GM18858 (cell line): ENCODE data around the gene FIG4.
A peak's percentile ranks its signal among the peaks of the same experiment; 100 is the strongest.

Source experiments
- ATAC-seq: cut with Tn5 transposase; IDR thresholded peaks from one replicate; pipeline ENCODE4 v1.9.1; 2021; ENCODE audit not compliant: unreplicated experiment

Gene FIG4

GRCh38 chr6:109759098-109759955 lies 68.2 kb downstream of the FIG4 start:
- ATAC-seq: no peak

GRCh38 chr6:109760208-109760607 lies 69.1 kb downstream of the FIG4 start:
- no peak for ATAC-seq

DNA sequence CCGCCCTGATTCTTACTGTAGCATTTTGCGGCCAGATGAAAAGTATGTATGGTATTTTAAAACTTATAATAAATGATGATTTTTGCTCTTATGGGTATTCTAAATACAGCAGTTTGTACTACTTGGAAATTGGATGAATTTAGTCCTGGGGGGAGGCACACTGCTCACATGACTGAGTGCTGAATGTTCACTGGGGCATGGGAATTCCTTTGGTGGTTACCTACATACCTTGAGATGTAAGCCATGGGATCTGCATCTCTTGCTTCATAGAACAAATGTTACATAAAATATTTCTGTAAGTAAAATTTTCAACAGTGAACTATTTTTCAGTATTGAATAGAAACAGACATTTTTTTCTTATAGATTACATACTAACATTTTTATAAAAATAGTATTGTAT lies 71.1 kb downstream of the FIG4 start:
- no peak for ATAC-seq

GRCh38 chr6:109762769-109763441 lies 71.8 kb downstream of the FIG4 start:
- no peak for ATAC-seq

DNA sequence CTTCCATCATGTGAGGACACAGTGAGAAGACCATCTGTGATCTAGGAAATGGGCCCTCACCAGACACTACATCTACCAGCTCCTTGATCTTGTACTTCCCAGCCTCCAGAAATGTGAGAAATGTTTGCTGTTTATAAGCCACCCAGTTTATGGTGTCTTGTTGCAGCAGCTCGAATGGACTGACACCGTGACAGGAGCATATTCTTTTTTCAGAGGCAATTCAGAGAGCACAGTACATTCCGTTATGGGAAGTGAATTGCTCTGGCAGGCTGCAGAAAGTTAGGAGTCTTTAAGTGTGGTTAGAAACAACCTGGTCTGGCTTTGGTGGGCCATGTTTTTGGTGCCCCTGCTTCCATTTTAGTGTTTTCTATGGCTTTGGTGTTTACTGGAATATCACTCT lies 75.1 kb downstream of the FIG4 start:
- ATAC-seq: no peak

GRCh38 chr6:109767961-109768360 lies 76.9 kb downstream of the FIG4 start:
- ATAC-seq: no peak

- no peak for ATAC-seq
Measured at GRCh38 chr6:109768485-109768884, 77.4 kb downstream of the FIG4 start.

DNA sequence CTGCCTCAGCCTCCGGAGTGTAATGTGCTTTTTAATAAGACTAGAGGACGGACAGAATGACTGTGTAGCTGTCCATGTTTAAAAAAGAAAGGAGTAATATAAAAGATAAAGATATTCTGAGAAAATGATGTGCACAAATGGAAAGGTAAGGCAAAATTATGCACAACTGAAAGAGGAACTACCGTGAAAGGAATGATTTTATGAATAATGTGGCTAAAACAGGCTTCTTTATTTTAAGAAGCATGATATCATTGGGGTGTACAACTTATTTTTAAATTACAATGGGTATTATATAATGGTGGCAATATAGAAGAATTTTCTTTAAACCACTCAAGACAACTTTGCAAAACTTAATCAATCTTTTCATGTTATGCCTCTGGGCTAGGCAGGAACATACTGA lies 78.1 kb downstream of the FIG4 start:
- no peak for ATAC-seq

DNA sequence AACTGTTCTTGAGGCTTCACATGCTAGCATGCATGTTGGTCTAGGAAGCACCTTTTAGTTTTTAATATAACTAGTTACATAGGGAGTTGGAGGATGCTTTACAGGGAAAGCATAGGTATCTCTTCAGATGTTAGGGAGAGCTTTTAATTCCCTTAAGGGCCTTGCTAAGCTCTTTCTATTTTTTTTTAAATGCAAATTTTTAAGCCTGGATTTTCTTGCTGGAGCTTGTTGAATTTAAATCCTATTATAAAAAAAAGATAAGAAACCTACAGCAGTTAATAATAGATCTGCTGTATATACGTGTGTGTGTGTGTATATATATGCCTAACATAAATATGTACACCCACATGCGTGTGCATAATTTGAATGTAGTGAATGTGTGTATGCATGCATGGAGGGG lies 79.0 kb downstream of the FIG4 start:
- ATAC-seq: no peak

DNA sequence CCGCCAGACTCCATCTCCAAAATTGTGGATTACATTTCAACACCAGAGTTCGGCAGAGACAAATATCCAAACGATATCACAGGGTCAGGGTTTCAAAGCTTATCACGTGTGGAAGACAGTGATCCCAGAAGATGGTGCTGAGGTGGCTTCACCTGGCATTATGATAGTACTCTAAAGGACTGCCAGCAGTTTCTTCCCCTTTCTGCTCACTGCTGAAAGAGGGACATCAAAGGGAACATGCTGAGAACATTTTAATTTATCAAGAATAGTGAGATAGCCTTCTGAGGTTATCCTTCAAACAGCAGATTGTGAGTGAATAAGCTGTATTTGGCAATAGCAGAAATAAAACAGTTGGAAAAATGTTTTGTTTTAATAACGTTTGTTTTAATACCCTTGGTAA lies 79.7 kb downstream of the FIG4 start:
- no peak for ATAC-seq

DNA sequence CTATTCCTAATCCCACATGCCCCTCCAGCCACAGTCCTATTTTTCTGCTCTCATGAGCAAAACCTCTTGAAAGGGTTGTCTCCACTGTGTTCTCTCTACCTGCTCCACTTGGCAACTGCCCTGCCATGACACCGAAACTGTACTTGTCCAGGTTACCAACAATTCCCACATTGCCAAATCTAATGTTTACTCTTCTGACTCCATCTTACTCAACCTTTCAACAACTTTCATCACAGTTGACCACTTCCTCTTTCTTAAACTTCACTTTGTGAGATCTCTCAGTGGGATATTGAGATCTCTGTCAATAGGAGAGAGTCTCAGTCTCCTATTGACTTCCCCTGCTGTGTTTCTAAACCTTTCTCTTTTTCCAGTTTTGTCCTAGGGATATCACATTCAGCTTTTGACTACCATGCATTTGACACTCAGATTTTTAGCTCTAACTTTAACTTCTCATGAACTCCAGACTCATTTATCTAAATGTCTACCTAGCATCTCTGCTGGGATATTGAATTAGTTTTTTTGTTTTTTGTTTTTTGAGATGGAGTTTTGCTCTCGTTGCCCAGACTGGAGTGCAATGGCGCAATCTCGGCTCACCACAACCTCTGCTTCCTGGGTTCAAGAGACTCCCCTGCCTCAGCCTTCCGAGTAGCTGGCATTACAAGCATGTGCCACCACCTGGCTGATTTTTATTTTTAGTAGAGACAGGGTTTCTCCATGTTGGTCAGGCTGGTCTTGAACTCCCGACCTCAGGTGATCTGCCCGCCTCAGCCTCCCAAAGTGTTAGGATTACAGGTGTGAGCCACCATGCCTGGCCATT lies 81.1 kb downstream of the FIG4 start:
- ATAC-seq: peak; percentile 49

DNA sequence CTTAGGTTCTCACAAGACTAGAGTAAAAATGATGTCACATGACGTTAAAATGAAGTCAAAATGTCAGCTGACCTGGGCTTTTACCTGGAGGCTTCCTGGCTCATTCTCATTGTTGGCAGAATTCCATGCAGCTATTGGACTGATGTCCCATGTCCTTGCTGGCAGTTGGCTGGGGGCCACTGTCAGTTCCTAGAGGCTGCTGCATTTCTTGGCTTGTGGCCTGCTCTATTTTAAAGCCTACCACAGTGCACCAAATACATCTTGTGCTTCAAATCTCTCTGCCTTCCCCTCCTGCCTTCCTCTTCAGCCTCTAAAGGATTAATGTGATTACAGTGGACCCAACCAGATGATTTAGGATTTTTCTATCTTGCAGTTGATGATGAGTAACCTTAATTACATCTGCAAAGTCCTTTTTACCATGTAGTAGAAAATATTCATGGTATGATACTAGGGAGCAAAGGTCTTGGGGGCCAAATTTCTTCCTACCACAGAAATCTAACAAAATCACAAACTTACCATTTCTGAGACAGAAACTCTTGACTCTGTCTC lies 81.9 kb downstream of the FIG4 start:
- ATAC-seq: no peak

- ATAC-seq: no peak
Measured at GRCh38 chr6:109781001-109781400, 89.9 kb downstream of the FIG4 start.

GRCh38 chr6:109782491-109782999 lies 91.4 kb downstream of the FIG4 start:
- no peak for ATAC-seq

DNA sequence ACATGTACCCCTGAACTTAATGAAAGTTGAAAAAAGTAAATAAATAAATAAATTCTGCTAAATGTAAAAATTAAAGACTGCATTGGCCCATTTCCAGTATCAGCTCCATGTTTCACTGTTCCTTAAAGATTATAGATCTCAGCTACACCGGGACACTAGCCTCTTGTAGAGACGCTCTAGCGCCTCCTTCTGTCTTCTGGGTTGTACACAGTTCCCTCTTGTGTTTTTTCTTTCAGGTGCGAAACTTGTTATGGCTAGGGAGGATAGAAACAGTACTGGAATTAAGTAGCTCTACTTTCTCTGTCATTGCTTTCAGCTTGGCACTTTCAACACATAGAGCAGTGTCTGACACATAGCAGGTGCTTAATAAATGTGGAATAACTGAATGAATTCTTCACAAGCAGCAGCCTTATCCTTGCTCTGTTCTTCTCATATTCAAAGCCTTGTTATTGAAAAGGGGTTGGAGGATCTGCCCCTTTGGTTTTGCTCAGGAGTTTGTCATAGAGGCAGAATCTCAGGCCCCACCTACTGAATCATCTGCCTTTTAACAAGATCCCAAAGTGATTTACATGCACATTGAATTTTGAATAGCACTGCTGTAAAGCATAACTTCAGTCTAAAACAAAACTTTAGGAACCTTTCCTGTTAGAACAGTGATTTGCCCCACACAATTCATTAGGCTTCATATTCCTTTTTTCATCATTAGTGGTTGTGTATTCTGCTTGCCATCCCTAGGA lies 92.3 kb downstream of the FIG4 start:
- no peak for ATAC-seq

GRCh38 chr6:109787312-109787711 lies 96.2 kb downstream of the FIG4 start:
- ATAC-seq: no peak

DNA sequence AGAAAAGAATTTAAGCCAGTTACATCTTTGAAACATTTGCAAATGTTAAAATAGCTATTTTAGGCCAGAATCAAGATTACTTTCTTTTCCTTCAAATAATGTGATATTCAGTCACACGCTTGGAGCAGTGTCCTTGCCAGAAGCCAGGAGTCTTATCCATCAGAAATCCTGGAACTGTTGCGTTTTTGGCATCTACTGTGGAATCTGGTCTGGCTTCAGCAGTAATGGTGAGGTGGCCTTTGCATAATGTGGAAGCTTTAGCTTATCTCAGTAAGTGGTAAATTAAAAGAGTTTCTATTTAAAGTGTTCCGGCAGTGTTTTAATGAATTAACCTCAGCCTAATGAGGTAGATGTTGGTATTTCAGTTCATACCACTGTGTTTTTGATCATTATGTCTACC lies 97.6 kb downstream of the FIG4 start:
- no peak for ATAC-seq

DNA sequence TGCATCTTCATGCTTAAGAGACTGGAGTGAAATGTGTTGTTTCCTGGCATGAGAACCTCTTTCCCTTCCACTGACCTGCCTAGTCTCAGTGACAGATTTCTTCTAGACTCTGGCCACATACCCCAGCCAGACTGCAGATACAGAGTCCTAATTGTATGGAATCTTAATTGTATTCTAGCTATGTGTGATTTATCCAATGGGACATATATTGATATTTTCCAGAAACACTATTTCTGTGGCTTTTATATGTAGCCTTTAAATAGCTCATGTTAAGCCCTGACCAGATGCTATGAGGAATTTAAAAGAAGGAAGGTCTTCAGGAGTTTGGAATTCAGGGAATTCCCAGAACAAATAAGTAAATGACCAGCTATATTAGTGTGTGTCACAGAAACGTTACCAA lies 99.0 kb downstream of the FIG4 start:
- no peak for ATAC-seq

- ATAC-seq: no peak
Measured at GRCh38 chr6:109791301-109791700, 100.2 kb downstream of the FIG4 start.

DNA sequence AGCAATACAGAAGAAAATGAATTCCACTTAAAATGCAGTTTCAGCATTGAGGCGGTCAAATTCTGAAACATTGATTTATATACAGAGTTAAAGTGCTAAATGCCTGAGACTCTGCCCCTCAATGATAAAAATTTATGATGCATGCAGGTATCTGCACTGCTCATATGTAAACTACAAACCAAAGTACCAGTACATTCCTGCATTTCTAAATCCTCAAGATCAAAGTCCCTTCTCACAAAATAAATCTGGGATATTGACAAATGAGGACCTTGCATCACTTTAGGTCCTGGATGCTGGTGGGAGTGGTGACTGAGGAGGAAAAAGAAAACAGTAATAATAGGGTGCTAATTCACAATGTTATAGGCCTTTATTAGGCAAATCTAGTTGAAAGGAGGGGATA lies 101.9 kb downstream of the FIG4 start:
- no peak for ATAC-seq

GRCh38 chr6:109793792-109794191 lies 102.7 kb downstream of the FIG4 start:
- no peak for ATAC-seq
